ENCODE data around the gene TNFAIP3. TPM values are rescaled to one million over a fixed set of nuclear protein-coding genes. Genes with fewer than 3 reads are reported as not detected.

Gene TNFAIP3
- total and polyA plus RNA-seq, 2 donors (not counting 1 experiment from before 2014, with no cell fraction given), result 86.2 to 92.0 TPM

DNA sequence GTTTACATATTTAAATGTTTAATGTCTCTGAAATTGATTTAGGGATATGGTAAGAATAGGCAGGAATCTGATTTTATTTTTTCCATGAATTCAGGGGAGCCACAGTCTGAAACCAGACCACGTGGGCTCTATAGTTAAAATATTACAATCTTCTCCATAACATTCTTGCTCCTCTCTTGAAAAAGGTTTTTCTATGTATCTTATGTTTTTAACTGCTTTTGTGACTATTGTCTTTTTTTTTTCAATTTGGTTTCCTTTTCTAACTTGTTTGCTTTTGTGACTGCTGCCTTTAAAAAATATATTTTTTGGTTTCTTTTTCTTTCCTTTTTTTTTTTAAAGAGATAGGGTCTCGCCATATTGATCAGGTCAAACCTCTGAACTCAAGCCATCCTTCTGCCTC, 40.1 kb downstream of the TNFAIP3 start:
- no peak overlapping the region for H3K27ac Mint-ChIP-seq
- H3K4me1 Mint-ChIP-seq, result peaks cover 55% of the 10 kb centered on the region
- no peaks in the 10 kb centered on the region for H3K27me3 Mint-ChIP-seq
- ATAC-seq (ENCODE audit: low read depth) (no peak), DNase-seq (no peak)
- intact Hi-C loops (cut with micrococcal nuclease), result no loop called here
- no peak for TF ChIP-seq EZH2 (IDR thresholded peaks at IDR 0.05; ENCODE audit: borderline replicate concordance, insufficient read depth, low read depth, low read length, poor library complexity, severe bottlenecking)
- TF ChIP-seq, protein P1, sequence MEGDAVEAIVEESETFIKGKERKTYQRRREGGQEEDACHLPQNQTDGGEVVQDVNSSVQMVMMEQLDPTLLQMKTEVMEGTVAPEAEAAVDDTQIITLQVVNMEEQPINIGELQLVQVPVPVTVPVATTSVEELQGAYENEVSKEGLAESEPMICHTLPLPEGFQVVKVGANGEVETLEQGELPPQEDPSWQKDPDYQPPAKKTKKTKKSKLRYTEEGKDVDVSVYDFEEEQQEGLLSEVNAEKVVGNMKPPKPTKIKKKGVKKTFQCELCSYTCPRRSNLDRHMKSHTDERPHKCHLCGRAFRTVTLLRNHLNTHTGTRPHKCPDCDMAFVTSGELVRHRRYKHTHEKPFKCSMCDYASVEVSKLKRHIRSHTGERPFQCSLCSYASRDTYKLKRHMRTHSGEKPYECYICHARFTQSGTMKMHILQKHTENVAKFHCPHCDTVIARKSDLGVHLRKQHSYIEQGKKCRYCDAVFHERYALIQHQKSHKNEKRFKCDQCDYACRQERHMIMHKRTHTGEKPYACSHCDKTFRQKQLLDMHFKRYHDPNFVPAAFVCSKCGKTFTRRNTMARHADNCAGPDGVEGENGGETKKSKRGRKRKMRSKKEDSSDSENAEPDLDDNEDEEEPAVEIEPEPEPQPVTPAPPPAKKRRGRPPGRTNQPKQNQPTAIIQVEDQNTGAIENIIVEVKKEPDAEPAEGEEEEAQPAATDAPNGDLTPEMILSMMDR (IDR thresholded peaks at IDR 0.05), result no peak
- no peak overlapping the region for H3K4me3 Mint-ChIP-seq
- Histone ChIP-seq H2AFZ (ENCODE audit: insufficient read depth, low read depth, low read length, poor library complexity, severe bottlenecking) (no peak overlapping the region), H3K36me3 (replicated peaks in 1 of 2; ENCODE audit: control extremely low read depth in 1 of 2, control insufficient read depth in 1 of 2, extremely low read depth in 1 of 2, insufficient read depth in 2 of 2, low read length in 1 of 2) (no peaks in the 10 kb centered on the region), H3K27me3 (replicated peaks in 1 of 4; ENCODE audit: control extremely low read depth in 1 of 4, control insufficient read depth in 3 of 4, insufficient read depth in 4 of 4, low read length in 3 of 4) (no peaks in the 10 kb centered on the region), H4K20me1 (ENCODE audit: control insufficient read depth, insufficient read depth, low read length, poor library complexity, severe bottlenecking) (no peaks in the 10 kb centered on the region), H3K9ac (ENCODE audit: low read length) (no peak overlapping the region), H3K4me1 (ENCODE audit: control insufficient read depth in 2 of 2, insufficient read depth in 2 of 2, low read length in 2 of 2) (peaks cover 38% of the 10 kb centered on the region in 2 donors), H3K79me2 (ENCODE audit: control insufficient read depth, insufficient read depth, low read length) (no peaks in the 10 kb centered on the region), H3K4me3 (ENCODE audit: control extremely low read depth in 1 of 5, extremely low read depth in 1 of 5, insufficient read depth in 1 of 5, low read depth in 2 of 5, low read length in 4 of 5) (no peak overlapping the region), H3K4me2 (replicated peaks; ENCODE audit: low read depth, low read length, poor library complexity, severe bottlenecking) (no peak overlapping the region), H3K27ac (ENCODE audit: low read length in 2 of 2) (no peak overlapping the region), H3K9me3 (ENCODE audit: control extremely low read depth in 1 of 3, control insufficient read depth in 2 of 3, insufficient read depth in 1 of 3, low read length in 2 of 3) (no peaks in the 10 kb centered on the region)
- no CpG with 5 or more reads among the region's 2 CpGs for WGBS (ENCODE audit: insufficient coverage)
- no peaks in the 10 kb centered on the region for H3K9me3 Mint-ChIP-seq (ENCODE audit: insufficient read depth)
- ChIA-PET POLR2A (no interaction called here), CTCF (no interaction called here)

DNA sequence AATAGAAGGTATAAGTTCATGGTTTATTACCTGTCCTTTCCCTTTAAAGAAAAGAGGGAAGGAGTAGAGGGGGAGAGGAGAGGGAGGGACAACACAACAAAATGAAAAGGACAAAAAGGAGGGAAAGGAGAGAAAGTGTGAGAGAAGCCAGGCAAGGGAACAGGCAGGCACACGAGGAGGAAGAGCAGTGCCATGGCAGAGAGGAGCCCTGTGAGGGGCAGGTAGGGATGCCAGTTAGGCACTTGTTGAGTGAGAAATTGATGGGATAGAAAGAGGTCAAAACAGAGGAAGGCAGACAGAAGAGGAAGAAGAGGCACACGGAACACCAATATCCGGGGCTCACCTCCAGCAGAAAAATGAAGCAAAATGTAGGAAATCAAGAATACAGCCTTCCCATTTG, 42.5 kb downstream of the TNFAIP3 start:
- Histone ChIP-seq H4K20me1 (ENCODE audit: control insufficient read depth, insufficient read depth, low read length, poor library complexity, severe bottlenecking) (no peaks in the 10 kb centered on the region), H3K4me1 (ENCODE audit: control insufficient read depth in 2 of 2, insufficient read depth in 2 of 2, low read length in 2 of 2) (peaks cover 34 to 37% of the 10 kb centered on the region in 2 donors), H3K9me3 (ENCODE audit: control extremely low read depth in 1 of 3, control insufficient read depth in 2 of 3, insufficient read depth in 1 of 3, low read length in 2 of 3) (peaks cover 0 to 4% (median 0%) of the 10 kb centered on the region in 3 donors), H3K36me3 (replicated peaks in 1 of 2; ENCODE audit: control extremely low read depth in 1 of 2, control insufficient read depth in 1 of 2, extremely low read depth in 1 of 2, insufficient read depth in 2 of 2, low read length in 1 of 2) (no peaks in the 10 kb centered on the region), H3K9ac (ENCODE audit: low read length) (no peak overlapping the region), H3K27me3 (replicated peaks in 1 of 4; ENCODE audit: control extremely low read depth in 1 of 4, control insufficient read depth in 3 of 4, insufficient read depth in 4 of 4, low read length in 3 of 4) (no peaks in the 10 kb centered on the region), H3K79me2 (ENCODE audit: control insufficient read depth, insufficient read depth, low read length) (no peaks in the 10 kb centered on the region), H3K4me3 (ENCODE audit: control extremely low read depth in 1 of 5, extremely low read depth in 1 of 5, insufficient read depth in 1 of 5, low read depth in 2 of 5, low read length in 4 of 5) (no peak overlapping the region), H2AFZ (ENCODE audit: insufficient read depth, low read depth, low read length, poor library complexity, severe bottlenecking) (peak overlapping the region; percentile 1), H3K4me2 (replicated peaks; ENCODE audit: low read depth, low read length, poor library complexity, severe bottlenecking) (no peak overlapping the region), H3K27ac (ENCODE audit: low read length in 2 of 2) (no peak overlapping the region)
- Mint-ChIP-seq H3K4me1 (peaks cover 55% of the 10 kb centered on the region), H3K27ac (no peak overlapping the region), H3K27me3 (no peaks in the 10 kb centered on the region), H3K4me3 (no peak overlapping the region), H3K9me3 (ENCODE audit: insufficient read depth) (peaks cover 3% of the 10 kb centered on the region)
- TF ChIP-seq, protein P1 (IDR thresholded peaks at IDR 0.05), result no peak
- TF ChIP-seq EZH2 (IDR thresholded peaks at IDR 0.05; ENCODE audit: borderline replicate concordance, insufficient read depth, low read depth, low read length, poor library complexity, severe bottlenecking), result no peak
- WGBS (ENCODE audit: insufficient coverage), result 83% methylated on average over 1 of the region's 3 CpGs
- ChIA-PET CTCF (no interaction called here), POLR2A (no interaction called here)
- ATAC-seq (ENCODE audit: low read depth) (no peak), DNase-seq (no peak)
- intact Hi-C loops (cut with micrococcal nuclease), result no loop called here
